GM18520 (cell line): ENCODE measurements around the gene SLC35B2.

Experiments
- ATAC-seq: cut with Tn5 transposase; IDR thresholded peaks from one replicate; pipeline ENCODE4 v1.9.1; 2021; ENCODE audit not compliant: unreplicated experiment

SLC35B2 gene

DNA sequence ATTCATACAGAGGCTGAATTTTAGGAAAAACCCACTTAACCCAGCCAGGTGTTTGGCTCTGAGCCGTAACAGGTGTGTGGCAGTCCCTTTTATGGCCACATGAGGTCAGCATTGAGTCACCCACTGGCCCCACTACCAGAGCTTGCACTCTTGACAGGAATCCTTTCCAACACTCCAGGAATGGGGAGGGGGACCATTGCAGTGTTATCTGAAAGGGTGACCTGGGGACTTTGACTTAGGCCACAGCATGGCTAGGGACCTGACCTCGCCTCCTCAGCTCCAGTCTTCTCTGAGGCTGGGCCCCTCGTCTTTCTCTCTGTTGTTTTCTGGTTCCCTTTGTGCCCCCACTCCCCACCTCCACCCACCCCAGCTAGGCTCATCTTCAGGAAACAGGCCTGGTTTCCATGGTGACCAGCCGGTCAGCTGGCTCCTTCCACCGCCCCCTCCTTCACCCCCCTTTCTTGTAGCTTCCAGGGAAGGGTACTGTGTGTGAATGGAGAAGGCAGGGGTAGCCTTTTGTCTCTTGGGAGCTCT lies 10.8 kb upstream of the SLC35B2 start:
- ATAC-seq, result no peak

DNA sequence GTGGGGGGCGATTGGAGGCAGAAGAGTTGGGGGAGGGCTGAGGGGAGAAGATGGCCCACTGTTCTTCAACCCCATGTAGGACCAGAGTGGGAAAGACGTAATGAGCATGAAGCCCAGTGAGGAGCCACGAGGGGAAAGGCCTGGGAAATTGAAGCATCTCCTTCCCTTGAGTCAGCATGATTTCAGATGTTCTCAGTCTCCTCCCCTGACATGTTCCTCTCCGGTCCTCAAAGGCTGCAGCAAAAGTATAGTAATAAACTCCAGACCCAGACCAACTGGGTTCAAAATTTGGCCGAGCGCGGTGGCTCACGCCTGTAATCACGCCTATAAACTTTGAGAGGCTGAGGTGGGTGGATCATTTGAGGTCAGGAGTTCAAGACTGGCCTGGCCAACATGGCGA lies 9.9 kb upstream of the SLC35B2 start:
- no peak for ATAC-seq

DNA sequence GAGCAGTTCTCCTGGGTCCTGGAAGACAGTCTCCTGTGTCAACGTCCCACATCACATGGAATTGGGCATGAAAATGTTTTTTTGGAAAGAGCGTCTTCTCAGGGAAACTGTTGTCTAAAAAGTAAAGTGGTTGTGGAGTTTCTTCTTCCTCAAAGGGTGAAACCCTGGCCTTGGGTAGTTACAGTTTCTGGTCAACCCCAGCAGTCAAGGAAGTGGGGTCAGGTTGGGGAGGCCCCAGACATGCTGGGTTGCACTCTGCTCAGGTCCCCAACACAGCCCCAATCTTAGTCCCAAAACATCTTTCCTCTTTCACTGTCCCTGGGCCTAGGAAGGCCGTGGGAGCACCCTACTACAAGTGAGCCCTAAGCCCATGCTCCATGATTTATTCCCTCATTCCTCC lies 9.0 kb upstream of the SLC35B2 start:
- no peak for ATAC-seq

DNA sequence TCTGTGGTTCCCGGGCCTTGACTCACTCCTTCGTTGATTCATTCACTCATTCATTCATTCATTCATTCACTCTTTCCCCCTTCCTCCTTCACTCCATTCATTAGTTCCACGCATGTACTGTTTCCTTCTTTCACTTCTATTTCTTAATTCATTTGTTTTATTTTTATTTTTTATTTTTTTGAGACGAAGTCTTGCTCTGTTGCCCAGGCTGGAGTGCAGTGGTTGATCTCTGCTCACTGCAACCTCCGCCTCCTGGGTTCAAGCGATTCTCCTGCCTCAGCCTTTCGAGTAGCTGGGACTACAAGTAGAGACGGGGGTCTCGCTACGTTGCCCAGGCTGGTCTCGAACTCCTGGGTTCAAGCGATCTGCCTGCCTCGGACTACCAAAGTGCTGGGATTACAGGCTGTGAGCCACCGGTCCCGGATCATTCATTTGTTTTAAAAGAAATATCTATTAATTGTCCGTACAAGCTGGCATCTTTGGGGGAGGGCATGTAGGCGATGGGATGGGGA lies 8.4 kb upstream of the SLC35B2 start:
- ATAC-seq, result no peak

DNA sequence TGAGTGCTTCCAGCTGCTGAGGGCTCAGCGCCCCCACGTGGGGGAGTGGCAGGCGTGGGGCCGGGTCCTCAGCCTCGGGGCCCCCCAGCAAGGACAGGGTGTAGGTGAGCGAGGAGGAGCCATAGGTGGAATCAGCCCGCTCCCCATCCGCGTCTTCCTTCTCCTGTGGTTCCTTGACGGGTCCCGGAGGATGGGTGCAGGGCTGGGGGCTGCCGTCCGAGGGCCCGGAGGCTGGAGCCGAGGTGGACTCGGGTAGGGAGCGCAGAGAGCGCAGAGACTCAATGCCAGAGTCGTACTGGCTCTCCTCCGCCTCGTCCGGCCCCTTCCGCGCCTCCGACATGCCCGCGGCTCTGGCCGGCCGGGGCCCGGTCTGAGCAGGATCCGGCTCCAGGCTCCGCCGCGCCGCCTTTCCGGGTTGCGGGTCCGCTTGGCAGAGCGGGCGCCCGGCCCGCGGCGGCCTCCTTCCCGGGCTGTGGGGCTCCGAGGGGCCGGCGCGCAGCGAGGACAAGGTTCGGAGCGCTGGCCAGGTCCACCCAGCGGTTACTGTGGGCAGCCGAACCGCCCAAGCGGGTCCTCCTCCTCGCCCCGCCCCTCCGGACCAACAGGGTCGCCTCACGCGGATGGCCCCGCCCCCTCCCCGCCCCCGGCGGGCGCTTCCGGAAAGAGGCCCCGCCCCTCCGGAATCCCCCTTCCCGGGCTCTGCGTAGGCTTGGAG lies 7.8 kb upstream of the SLC35B2 start, which contains the start of gene NFKBIE:
Gene NFKBIE, minus strand, starts transcription at position 545 of the 715 bp plus-strand sequence. Its CDS starts 205 bp downstream, at position 340.
- peak; percentile 37 for ATAC-seq

DNA sequence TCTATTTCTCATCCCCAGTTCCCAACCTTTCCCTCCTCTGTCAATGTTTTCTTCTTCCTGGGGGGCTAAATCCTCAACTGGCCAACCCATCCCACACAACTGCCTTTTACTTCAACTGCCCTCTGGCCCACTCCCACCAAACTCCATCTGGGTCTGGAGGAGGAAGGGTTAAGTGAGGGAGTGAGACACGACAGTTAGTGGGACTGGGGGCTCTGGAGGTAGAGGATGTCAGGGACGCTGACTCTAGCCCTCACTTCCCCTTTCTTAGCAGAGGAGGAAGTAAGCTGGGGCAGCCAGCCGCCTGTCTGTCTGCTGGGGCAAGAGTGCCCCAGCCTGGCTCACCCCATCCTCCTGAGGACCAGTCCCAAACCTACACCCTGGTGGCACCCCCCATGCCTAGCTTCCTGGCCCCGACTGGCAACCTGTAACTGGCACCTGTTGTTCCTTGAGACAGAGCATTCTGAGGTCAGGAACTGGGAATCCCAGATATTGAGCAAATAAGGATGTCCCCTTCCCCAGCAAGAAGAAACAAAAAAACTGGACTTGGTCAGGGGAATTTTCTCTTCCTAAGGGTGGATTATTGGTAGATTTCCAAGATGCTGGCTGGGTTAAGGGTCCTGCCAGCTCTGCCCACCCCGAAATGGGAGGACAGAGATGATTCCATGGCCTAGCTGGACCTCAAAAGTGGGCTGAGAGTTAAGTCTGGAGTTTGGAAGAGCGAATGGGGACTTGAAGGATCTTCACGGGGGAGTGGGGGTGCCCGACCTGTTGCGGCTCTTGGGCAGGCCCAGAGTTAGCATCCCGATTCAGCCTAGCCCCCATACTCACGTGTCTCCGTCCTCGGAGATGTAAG lies 7.1 kb upstream of the SLC35B2 start:
- ATAC-seq, result no peak

DNA sequence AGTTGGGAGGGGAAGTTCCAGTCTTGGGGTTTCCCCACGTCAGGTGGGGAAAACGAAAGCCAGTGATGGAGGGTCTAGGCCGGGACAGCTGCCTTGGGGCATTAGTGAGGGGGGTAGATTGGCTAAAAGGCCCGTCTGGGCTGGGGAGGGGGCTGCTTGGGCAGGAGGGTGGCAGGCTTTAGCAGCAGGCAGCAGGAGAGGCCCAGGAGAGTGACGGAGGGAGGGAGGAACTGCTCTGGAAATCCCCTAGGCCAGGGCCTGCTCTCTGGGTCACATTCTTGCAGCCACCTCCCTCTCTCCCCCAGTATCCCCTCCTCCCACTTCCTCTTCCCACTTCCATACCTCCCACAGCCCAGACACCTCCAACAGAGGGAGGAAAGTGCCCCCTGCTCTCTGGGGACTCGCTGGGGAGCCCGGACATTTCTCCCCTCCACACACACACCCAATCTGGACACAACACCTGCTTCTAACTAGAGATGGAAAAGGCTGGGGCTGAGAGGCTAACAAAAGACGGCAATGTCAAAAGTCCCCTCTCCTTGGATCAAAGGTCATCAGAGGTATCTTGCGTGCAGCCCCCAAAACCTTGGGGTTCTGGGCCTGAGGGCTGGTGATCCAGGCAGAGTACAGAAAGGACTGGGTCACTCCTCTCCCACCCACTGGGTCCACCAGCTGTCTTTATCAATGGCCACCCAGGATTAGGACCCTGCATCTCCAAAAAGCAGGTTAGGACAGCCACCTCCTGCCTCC lies 6.2 kb upstream of the SLC35B2 start:
- no peak for ATAC-seq

DNA sequence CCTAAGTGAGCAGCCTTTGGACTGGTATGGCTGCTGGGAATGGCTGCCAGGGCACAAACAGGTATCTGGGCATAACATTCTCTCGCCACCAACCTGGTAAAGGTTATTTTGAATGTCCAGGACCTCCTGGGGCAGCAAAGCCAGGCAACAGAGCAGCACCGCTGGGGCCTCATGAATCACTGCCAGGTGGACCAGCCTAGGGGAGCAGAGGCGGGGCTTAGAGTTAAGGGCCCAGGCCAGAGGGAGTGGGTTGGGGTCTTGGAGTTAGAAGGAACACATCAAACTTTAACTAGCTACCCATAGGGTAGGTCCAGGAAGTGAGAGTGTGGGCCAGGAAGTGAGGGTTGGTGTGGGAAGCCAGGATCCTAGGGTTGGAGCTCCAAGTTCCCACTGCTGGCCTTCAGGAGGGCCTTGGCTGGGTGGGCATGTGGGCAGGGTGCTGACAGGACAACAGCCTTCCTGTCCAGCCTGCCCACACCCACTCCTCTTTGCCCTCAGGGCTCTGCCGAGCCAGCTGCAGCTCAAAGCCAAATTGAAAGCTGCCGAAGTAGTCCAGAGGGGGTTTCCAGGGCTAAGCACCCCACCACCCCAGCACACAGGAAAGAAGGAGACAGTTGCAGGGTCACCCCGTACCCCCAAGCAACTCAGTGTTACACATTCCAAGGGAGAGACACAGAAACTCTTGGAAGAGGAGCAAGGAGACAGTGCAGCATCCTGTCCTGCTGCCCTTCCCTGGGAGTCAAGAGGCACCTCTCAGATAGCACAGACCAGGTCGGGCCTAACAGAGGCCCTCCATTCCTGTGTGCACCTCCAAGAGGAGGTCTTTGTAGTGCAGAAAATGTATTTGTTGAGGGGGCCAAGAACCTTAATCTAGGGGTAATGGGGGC lies 5.4 kb upstream of the SLC35B2 start:
- no peak for ATAC-seq

DNA sequence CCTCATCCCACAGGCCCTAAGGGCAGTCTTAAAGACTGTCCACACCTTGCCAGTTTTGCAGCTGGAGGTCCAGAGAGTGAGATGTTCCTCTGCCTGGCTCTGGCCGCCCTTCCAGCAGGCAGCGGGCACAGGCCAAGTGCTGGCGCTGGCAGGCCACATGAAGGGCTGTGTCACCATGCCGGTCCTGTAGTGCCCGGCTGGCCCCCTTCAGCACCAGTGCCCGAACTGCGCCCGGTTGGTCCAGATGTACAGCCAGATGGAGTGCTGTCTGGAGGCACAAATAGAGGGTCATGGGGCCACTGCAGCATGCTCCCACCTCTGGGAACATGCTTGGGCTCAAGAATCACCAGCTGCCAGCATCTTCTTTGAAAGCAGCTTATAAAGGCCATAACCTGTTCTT lies 4.3 kb upstream of the SLC35B2 start:
- no peak for ATAC-seq

DNA sequence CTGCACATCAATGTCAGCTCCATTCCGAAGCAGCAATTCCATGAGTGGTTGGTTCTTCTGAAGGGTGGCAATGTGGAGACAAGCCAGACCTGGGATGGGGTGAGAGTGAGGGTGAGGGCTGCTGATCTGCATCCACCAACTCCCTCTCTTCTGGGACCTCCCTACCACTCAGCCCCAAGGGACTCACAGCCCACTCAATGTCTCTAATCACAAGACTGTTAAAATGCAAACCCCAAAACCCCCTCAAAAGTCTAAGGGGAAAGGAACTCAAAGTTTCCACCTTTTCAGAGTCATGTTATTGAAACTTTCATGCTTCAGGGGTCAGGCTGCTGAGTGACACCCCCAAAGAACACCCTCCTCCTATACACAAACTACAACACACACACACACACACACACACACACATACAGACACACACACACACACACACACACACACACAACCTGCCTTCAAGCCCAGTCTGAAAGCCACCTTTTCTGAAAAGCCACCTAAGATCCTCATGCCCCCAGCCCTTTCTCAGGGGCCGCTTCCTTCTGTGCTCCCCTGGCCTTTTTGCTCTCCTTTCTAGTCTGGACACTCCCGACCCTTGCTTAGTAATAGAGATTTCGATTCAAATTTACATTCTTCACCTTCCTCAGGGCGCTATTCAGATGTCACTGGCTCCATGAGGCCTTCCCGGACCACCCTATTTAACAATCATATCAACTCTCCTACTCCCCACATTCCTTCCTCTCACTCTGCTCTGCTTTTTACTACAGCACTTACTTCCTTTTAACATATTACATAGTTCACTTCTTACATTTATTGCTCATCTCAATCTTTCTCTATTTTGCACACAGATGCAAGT lies 3.3 kb upstream of the SLC35B2 start:
- ATAC-seq, result no peak

DNA sequence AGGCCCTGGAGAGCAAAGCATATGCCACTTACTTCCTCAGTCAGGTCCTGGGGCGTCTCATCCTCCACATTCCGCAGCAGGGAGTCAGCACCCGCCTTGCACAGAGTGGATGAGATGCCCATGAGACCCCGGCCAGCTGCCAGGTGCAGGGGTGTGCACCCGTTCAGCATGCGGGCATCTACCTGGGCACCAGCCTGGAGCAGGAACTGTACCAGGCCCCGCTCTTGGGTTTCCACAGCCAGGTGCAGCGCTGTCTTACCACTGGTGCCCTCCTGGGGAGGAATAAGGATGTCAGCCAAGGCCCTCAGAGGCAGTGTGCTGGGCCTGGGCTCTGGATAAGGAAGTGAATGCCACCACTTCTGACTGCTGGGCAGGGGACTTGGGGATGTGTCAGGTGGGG lies 2.7 kb upstream of the SLC35B2 start:
- ATAC-seq, result no peak

DNA sequence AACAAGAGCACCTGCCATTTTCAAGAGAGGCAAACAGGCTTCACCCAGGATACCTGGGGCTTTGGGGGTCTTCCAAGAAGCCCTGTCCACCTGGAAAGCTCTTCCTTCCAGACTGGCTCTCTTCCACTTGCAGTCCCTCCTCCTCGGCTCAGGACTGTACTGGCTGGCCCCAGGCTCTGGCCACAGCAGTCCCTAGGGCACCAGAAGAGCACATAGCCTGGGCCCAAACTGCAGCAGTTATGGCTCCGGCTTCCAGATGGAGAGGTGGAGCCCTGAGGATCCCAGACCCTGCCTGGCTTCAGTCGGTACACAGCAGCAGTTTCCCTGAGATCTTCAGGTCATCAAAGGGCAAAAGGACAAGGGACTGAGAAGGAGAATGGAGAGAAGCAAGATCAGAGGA lies 1.6 kb upstream of the SLC35B2 start:
- ATAC-seq, result no peak

DNA sequence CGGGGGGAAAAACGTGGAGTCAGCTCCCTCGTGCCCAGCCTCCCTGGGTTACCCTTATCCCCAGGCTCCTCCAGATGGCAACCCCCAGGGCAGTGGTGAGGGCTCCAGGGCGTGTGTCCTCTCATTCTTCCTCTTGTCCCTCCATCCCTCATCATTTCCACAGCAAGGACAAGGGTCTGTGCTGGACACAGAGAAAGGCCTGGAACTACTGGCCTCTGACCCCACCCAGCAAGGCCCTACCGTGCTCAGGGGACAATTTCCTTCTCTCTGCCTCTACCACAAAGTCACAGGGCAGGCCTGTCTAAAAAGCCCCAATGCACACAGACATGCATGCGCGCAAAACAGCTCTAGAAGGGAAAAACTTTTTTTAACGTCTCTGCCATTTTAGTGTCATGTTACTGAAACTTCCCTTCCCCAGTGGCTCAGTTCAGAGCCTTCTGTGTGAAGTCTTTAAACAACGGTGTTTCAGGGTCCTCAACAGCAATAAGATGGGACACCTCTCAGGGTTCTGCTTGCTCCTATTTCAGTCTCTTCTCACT lies 1.1 kb upstream of the SLC35B2 start:
- ATAC-seq, result no peak

DNA sequence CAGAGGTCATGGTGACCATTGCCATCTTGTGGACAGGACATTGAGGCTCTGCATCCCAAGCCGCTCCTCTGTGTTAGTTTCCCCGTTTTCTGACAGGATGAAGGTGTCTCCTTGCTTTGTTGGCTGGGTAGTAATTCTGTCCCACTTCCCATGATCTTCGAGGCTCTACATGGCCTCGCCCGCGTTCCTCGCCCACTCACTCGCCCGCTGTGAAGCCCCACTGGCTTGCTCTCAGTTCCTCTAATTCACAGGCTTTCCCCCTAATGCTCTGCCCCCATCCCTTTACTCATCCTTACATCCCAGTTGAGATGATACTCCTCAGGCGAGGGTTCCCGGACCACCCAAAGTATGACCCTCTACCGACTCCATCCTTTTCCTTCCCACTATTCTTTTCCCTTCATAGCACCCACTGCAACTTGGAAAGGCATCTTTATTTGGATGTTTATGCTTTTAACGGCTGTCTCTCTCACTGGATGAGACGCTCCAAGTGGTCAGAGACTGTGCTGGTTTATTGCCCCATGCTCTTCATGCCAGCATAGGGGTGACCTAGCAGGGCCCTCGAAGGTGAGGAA lies 511 bp upstream of the SLC35B2 start:
- ATAC-seq, result no peak

DNA sequence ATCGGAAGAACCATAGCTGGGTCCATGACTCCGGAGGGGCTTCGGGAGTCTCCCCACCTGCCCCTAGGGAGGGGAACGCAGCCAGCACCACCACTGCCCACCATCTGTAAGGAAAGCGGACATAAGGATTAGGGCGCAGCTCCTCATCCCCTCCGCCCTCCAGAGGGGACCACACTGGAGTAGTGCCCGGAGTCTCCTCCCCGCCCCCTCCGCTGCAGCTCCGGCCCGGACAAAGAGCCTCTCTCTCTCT lies 628 bp downstream of the SLC35B2 start:
- no peak for ATAC-seq

DNA sequence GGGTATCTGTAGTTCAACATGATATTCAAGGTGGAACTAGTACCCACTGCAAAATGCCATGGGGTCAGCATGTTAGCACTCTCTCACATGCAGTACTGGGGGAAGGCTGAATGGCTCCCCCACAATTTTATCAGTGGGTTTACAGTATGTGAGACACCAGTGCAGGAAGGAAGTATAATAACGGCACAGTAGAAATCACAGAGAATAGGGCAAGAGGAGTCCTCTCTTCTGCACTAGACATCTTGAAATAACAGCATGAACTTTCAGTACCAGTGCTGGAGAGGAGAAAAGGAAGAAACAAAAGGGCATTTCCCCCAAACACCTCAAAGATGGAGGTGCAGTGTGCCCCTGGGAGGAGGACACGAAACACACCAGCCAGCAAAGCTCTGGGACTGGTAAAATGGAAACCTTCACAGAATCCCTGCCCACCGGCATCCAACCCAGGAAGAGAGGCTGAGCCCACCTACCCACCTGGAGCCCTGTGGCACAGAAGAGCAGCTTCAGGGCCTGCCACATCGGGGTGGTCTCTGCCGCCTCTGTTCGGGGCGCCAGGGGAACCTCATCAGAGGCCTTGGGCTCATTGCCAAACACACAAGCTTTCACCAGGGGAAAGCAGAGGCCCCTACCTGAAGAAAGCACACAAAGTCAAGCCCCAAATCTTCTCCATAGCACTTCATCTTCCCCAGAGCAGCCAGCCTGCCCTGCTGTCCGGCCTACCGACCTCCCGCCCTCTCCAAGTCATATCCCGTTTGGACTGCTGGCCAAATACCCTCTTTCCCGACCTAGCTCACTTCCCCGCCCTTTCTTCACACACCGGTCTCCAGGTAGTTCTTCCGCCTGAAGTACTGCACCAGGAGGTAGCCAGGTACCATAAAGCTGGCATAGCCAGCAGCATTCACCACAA lies 1.2 kb downstream of the SLC35B2 start:
- ATAC-seq, result no peak

DNA sequence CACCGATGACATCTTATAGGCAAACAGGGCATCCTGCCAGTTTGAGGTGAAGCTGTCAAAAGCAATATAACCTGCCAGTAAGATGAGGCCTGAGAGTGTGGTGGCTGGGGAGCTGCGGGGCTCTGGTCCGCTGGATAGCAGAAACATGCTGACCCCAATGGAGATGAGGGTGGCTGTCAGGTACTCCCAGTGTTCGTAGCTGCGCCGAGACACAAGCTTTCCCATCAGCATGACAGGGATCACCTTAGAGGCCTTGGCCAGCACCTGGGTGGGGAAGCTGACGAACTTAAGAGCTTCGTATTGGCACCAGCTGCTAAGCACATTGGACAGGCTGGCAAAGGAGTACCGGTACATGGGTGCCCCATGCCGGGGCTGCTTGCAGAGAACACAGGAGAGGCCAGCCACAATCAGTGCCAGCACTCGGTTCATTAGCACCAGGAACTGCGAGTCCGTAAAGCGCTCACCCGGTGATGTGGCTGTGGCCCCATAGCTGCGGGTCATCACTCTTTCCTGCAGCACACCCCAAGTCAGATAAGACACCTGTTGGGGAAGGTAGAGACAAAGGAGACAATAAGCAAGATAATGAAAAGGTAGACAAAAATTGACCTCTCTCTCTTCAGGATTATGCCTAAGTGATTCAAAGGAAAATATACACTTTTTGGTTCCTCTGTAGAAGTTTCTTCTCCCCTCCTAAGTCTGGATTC lies 2.1 kb downstream of the SLC35B2 start:
- ATAC-seq, result no peak
